Fibroblast of skin of left biceps (primary cell): ENCODE measurements around the gene DNAH3.
"Not testable (repeated sequence)": the region's sequence is repeated elsewhere in the genome, so short reads cannot be mapped to it uniquely, and the experiment has no call there.

ENCODE experiments used
- DNase-seq, 2 experiments: peaks; one replicate each; pipeline ENCODE4 v3.0.0-alpha.2; 2013; ENCODE audit warnings: low read depth in 2 of 2

DNAH3 gene

DNA sequence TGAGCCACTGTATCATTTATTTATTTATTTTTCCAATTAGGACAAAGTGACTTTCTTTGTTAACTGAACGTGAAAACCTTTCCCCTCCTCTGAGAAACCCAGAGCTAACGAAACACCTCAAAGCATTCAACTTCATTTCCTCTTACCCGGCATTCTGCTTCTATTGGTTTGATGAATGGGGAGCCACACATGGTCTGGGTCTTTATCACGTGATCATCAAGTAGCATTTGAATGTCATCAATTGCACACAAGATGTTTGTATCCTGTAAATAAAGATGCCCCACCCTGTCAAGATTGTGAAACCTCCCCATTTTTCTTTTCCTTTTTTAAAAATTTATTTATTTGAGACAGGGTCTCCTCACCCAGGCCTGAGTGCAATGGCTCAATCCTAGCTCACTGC is 80.1 kb downstream of the DNAH3 start:
- no peak for DNase-seq

DNA sequence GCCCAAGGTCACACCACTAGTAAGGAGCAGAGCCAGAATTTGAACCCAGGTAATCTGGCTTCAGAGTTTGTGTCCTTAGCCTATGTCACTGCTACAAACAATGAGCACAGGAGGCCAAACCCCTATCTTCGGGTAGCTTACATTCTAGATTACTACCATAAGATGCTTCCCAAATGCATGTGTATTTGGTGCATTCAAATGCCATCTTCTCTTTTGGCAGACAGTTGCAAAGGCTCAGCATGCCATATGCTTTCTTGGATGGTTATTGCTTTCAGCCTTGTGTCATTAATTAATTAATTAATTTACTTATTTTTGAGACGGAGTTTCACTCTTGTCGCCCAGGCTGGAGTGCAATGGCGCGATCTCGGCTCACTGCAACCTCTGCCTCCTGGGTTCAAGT is 80.7 kb downstream of the DNAH3 start:
- no peak for DNase-seq

DNA sequence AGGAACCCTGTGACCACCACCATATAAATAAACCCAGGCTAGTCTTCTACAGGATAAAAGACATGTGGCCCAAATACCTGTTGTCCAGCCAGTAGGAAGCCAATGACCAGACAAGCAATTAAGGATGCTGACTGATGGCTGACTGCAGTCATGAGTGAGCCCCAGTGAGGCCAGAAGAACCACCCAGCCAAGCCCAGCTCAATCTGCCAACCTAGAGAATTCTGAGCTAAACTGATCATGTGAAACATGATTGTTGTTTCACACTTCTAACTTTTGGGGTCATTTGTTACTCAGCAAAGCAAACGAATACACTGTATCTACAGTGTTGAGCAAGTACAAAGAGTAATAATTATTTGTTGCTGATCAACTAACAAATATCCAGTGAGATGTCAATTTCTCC is 86.4 kb downstream of the DNAH3 start:
- no peak for DNase-seq

DNA sequence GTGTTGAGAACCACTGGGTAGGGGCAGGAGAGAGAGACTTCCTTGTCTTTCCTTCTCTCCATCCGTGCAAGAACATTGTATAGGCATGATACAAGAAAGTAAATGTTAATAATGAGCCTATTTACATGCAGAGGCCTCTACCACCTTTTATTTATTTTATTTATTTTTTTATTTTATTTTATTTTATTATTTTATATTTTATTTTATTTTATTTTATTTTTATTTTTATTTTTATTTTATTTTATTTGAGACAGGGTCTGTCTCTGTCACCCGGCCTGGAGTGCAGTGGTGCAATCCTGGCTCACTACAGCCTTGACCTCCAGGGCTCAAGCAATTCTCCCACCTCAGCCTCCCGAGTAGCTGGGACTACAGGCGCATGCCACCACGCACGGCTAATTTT is 87.3 kb downstream of the DNAH3 start:
- DNase-seq: not testable (repeated sequence)

DNA sequence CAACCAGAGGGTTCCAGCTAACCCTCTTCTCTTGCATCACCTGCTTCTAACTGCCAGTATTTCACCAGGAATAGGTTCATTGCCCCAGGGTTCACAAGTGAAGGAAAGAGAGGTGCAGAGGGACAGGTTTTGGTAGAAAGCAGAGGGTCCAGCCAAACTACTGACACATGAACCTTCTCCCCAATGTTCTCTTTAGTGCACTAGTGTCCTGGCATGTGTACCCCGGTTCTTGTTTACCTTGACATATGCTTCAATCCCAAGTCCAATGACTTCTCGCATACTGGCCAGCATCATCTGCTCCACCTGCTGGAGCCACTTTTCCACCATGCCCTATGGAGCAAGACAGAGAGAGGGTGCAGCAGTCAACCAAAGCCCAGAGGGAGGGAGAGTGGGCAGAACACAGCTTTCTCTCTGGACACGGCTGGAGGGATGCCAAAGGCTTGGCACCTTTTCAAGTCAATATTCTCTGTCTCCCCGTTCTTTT is 90.6 kb downstream of the DNAH3 start:
- DNase-seq: no peak

DNA sequence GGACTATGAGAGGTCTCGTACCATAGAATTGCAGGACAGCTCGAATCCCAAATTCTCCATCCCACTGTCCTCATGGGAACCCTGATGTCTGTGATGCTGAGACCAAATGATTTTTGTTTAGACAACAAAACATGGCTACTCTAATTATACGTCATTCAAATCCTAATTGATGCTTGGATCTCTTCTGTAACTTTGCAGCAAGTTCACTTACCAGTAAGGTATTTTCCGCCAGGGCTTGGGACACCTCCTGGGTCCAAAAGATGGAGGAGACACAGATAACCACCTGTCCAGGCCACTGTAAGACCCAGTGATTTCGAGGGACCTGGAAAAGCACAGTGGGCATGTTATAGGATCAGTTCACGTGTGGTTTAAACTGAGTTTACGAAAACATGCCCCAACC is 92.8 kb downstream of the DNAH3 start:
- DNase-seq: no peak

DNA sequence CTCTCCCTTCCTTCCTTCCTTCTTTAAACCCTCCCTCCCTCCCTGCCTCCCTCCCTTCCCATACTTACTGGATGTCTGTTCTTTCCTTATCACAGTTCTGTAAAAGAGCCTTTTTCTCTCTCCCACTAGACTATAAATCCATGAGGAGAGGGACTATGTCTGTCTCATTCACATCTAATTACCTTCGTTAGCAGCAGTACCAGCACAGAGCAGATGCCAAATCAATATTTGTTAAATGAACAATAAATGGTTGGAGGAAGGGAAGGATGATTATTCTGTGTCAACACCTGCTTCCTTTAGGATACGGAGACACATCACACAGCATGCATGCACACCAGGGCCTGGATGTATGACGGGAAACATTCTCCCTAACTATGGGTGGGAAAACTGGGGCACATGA is 94.2 kb downstream of the DNAH3 start:
- DNase-seq: no peak

DNA sequence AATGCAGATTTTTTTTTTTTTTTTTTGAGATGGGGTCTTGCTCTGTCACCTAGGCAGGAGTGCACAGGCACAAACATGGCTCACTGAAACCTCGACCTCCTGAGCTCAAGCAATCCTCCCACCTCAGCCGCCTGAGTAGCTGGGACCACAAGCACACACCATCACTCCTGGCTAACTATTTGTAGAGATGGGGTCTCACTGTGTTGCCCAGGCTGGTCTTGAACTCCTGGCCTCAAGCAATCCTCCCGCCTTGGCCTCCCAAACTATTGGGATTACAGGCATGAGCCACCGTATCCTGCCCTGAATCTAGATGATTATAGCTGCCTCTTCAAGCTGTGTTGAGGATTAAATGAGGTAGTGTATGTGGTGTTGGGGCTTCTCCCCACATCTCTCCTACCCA is 94.9 kb downstream of the DNAH3 start:
- not testable (repeated sequence) for DNase-seq

DNA sequence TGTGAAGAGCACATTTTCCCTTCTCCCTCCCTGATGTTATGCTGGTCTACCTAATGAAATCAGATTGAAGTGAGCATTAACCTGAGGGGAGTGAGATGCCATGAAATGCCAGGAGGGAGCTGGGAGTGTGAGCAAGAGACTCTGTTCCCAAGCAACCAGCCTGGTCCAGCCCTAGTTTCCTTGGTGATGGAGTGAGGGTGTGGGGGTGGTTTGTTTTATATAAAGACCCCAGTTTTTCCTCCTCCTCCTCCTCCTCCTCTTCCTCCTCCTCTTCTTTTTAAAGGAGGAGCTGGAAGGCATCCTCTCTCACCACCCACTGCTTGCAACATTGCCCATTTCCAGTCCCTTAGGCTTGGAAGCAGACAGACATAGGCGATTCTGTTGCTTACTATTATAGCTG is 97.1 kb downstream of the DNAH3 start:
- DNase-seq: no peak

DNA sequence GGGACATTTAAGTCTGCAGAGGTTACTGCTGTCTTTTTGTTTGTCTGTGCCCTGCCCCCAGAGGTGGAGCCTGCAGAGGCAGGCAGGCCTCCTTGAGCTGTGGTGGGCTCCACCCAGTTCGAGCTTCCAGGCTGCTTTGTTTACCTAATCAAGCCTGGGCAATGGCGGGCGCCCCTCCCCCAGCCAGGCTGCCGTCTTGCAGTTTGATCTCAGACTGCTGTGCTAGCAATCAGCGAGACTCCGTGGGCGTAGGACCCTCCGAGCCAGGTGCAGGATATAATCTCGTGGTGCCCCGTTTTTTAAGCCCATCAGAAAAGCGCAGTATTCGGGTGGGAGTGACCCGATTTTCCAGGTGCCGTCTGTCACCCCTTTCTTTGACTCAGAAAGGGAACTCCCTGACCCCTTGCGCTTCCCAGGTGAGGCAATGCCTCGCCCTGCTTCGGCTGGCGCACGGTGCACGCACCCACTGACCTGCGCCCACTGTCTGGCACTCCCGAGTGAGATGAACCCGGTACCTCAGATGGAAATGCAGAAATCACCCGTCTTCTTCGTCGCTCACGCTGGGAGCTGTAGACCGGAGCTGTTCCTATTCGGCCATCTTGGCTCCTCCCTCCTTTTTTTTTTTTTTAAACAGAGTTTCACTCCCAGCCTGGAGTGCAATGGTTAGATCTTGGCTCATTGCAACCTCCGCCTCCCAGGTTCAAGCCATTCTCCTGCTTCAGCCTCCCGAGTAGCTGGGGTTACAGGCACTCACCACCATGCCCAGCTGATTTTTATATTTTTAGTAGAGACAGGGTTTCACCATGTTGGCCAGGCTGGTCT is 102.3 kb downstream of the DNAH3 start:
- DNase-seq: not testable (repeated sequence)

DNA sequence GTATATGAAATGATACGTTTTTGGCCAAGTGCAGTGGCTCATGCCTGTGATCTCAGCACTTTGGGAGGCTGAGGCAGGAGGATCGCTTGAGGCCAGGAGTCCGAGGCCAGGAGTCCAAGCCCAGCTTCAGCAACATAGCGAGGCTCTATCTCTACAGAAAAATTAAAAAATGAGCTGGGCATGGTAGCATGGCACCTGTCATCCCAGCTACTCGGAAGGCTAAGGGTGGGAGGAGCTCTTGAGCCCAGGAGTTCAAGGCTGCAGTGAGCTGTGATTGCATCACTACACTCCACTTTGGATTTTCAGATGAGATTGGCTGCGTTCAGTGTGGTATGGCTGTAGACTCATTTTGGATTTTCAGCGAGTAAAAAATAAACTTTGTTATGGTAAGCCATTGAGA is 112.4 kb downstream of the DNAH3 start:
- no peak for DNase-seq

DNA sequence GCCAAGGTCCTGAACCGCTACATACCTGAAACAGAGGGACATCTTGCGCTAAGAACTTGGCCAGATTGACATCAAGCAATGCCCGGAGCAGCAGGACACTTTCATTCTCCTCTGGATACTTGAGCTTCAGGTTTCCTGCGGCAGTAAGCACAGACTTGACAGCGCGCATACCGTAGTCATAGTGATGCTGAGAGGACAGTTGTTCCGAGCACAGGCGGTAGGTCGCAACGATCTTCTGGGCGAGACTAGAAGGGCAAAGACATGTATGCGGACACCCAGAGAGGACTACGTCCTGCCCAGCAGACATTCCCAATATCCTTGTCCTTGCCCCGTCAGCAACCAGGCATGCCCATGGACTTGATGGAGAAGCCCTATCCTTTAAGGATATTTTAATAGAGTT is 112.9 kb downstream of the DNAH3 start:
- no peak for DNase-seq

DNA sequence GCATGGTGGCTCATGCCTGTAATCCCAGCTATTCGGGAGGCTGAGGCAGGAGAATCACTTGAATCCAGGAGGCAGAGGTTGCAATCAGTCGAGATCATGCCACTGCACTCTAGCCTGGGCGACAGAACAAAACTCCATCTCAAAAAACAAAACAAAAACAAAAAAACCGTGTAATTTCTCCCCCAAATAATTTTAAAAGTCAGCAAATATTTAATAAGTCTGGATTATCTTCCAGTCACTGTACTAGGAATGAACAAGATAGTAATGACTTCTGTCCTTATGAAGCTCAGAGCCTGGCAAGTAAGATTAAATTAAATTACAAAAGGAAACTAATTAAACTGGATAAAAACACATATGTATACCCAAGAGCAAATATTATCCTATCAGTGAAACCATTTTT is 113.5 kb downstream of the DNAH3 start:
- no peak for DNase-seq

DNA sequence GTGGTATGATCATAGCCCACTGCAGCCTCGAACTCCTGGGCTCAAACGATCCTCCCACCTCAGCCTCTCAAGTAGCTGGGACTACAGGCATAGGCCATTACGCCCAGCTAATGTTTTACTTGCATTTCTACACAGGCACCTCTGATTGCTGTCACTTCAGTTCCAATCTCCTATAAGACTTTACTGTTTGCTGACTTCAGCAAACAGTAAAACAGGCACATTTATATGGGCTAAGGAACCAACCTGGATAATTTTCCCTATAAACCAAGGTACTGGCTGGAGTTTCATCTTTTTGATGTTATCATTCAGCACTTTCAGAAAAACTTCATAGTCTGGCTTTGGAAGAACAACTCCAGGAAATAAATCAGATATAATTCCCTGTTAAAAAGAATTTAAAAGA is 114.2 kb downstream of the DNAH3 start:
- DNase-seq: no peak

DNA sequence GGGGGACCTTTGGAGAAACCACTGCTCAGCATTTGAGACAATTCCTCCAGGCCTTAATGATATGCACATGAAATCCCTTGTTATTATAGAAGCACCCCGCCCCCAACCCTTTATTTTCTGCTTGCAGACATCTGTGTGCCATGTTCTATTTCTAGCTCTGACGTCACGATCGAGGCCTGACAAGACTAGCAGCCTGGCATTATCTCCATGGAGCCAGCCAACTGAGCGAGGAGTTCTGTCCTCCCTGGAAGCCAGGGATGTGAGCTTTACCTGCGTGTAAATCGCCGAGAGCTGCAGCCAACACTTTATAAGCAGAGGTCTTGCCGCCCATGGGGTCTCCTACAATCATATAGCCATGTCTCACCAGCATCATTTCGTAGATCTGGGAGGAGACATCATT is 116.9 kb downstream of the DNAH3 start:
- no peak for DNase-seq

DNA sequence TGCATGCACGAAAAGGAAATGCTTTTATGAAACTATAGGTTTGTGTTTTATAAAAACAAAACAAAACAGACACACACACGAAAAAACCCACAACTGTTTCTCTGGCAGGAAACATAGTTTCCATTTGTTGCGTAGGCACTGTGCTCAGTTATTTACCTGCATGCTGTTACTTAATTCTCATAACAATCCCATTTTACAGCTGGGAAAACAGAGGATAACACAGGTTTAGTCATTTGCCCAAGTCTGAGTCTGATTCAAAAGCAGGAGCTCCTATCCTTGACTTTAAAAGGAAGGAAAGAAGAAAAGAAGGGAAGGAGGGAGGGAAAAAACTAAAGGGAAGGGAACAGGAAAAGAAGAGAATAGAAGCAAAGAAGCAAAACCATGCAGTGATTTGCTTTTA is 117.4 kb downstream of the DNAH3 start:
- no peak for DNase-seq

DNA sequence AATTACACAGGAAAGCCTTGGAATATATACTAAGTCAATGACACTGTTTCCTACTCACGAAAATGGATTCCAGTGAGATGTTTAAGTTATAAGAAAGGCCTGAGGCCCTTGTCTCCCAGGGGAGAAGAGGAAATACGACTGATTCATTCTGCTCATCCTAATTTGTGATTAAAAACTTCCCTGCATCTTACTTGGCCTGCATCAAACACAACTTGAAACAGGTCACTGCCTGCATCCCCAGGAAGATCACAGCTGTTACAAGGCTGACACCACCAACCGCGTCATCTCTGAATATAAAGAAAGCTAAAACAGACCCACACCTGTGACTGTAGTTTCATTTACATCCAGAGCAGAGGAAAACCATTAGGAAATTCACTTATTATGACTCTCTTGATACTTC is 121.9 kb downstream of the DNAH3 start:
- no peak for DNase-seq

DNA sequence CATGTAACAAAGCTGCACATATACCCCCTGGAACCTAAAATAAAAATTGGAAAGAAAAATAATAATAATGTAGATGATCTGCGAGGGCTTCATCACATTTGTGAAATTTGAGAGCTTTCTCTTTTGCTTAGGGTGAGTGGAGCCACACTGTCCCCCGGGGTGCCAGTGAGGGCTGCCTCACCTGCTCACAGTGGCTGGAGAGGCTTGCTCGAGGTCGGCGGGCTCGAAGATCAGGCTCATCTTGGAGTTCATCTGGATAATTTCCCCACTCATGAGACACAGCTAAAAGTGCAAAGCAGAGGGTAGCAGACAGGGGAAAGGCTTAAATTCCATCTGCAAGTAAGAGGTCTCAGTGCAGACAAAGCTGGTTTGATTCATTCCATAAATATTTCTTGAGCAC is 123.8 kb downstream of the DNAH3 start:
- no peak for DNase-seq

DNA sequence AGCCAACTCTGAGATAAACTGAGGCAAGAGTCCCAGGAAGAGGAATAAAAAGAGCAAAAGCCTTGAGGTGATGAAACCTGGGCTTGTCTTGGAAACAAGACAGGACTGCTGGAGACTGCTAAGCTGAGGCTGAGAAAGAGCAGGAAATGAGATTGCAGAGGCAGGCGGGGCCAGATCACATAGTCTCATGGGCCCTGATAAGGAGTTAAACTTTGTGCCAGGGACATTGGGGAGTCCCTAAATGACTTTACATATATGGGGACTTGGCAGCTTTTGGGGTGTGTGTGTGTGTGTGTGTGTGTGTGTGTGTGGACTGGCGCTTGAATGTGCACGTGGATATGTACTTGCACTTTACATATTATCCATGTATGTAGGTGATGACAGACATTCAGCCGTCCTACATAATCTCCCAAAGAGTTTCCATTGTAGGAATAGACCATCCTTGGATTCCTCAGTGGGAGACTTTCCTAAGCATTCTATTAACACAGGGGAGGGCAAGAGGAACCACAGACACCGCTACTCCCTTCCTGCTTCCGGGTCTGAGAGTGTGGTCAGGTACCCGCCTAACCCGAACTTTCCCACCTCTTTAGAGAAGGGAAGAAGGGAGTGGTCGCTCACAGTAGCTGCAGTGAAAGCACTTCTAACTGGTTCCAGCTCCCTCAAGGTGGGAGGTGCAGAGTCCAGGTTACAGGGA is 127.0 kb downstream of the DNAH3 start:
- DNase-seq: no peak

DNA sequence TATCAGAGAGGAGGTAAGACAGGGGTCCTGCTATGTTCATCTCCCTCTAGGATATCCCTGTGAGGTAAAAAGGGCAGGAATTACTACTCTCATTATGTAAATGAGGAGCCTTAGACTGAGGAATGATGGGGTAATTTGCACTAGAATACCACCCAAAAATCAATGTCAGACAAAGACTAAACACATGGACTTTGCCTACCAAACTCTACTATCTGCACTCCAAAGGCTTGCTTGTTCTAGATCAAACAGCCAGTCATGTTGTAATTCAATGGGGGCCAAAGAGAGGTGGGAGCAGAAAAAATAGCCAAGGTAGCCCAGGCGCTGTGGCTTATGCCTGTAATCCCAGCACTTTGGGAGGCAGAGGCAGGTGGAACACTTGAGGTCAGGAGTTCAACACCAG is 129.3 kb downstream of the DNAH3 start:
- DNase-seq: no peak

DNA sequence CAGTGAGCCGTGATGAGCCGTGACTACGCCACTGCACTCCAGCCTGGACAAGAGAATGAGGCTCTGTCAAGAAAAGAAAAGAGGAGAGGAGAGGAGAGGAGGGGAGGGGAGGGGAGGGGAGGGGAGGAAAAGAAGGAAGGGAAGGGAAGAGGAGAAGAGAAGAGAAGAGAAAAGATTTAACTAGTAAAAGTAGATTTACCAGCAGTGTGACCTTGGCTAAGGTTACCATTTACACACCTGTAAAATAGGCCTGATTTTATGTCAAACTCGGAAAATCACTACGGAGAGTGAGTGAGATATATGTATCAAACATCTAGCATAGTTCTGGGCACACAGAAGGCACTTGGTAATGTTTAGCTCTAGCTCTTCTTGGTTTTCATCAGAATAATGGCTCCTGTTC is 140.8 kb downstream of the DNAH3 start:
- no peak for DNase-seq

DNA sequence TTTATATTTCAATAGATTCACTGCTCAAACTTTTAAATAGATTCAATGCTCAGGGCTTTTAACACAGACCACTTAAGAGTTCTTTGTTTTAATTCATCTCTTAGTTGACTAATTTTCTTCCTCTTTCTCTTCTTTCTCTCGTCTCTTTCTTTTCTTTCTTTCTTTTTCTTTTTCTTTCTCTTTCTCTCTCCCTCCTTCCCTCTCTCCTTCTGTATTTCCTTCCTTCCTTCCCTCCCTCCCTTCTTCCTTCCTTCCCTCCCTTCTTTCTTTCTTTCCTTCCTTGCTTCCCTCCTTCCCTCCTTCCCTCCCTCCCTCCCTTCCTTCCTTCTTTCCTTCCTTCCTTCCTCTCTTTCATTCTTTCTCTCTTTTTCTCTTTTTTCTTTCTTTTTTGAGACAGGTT is 145.6 kb downstream of the DNAH3 start:
- no peak for DNase-seq

DNA sequence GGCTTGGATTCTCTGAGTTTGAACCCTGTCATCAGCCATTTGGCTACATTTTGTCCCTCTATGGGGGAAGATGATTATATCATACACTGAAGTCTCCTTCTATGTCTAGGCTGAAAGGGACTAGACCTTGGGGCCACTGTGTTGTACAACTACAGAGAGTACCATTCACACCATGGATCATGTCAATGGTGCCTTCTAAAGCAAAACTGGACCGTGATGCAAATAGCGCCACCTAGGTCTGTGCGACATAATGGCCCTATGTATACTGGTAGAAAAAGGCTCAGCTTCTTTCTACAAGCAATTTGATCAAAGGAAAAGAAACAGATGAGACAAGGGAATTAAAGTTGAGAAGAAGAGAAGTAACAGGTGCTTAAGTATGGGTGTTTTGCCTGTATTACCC is 149.4 kb downstream of the DNAH3 start:
- DNase-seq: no peak
